Measurements from ENCODE around the gene CTDNEP1.

CTDNEP1 gene

GRCh38 chr17:7238420-7239090 lies 13.0 kb downstream of the CTDNEP1 start:
- peak; percentile 46 for DNase-seq (ENCODE audit: insufficient read length, low spot score)
- TF ChIP-seq CTCF (IDR thresholded peaks at IDR 0.05; ENCODE audit: insufficient read depth, missing control alignments) = no peak

GRCh38 chr17:7237761-7238419 lies 13.6 kb downstream of the CTDNEP1 start:
- FAIRE-seq (no peak), DNase-seq (ENCODE audit: insufficient read length, low spot score) (peak; percentile 71)
- TF ChIP-seq CTCF (IDR thresholded peaks at IDR 0.05; ENCODE audit: insufficient read depth, missing control alignments) = no peak

More at GRCh38 chr17:7238420-7239090, 13.0 kb downstream of the CTDNEP1 start:
- no peak for FAIRE-seq

- FAIRE-seq (no peak), DNase-seq (ENCODE audit: insufficient read length, low spot score) (no peak)
- TF ChIP-seq CTCF (IDR thresholded peaks at IDR 0.05; ENCODE audit: insufficient read depth, missing control alignments) = no peak
Measured at GRCh38 chr17:7237266-7237760, 14.2 kb downstream of the CTDNEP1 start.

GRCh38 chr17:7236808-7237207 lies 14.7 kb downstream of the CTDNEP1 start:
- DNase-seq (ENCODE audit: insufficient read length, low spot score) (no peak), FAIRE-seq (no peak)
- no peak for TF ChIP-seq CTCF (IDR thresholded peaks at IDR 0.05; ENCODE audit: insufficient read depth, missing control alignments)

GRCh38 chr17:7235693-7236665 lies 15.6 kb downstream of the CTDNEP1 start:
- no peak for DNase-seq (ENCODE audit: insufficient read length, low spot score)
- FAIRE-seq = no peak
- TF ChIP-seq CTCF (IDR thresholded peaks at IDR 0.05; ENCODE audit: insufficient read depth, missing control alignments) = no peak

- no peak for TF ChIP-seq CTCF (IDR thresholded peaks at IDR 0.05; ENCODE audit: insufficient read depth, missing control alignments)
- DNase-seq (ENCODE audit: insufficient read length, low spot score) (peak; percentile 99), FAIRE-seq (no peak)
Measured at GRCh38 chr17:7234083-7234951, 17.2 kb downstream of the CTDNEP1 start, which contains the start of gene DVL2. Gene DVL2 (minus strand): TSS chr17:7234517. CDS start chr17:7234262, 255 bp downstream.
